ENCODE results near the gene ZNF805. TPM values are rescaled to one million over a fixed set of nuclear protein-coding genes. Genes with fewer than 3 reads are reported as not detected.

ZNF805 gene
- total RNA-seq, 2 donors from 2014 or later = 6.2 to 11.4 TPM

DNA sequence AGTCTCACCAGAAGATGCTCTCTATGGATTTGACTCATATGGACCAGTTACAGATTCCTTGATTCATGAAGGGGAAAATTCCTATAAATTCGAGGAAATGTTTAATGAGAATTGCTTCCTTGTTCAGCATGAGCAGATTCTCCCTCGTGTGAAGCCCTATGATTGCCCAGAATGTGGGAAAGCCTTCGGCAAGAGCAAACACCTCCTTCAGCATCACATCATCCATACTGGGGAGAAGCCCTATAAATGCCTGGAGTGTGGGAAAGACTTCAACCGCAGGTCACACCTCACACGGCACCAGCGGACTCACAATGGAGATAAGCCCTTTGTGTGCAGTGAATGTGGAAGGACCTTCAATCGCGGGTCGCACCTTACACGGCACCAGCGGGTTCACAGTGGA, 50.5 kb downstream of the ZNF805 start:
- no peak for DNase-seq
- peaks cover 6% of the 10 kb centered on the region for H3K9me3 ChIP-seq
- TF ChIP-seq, protein P1, sequence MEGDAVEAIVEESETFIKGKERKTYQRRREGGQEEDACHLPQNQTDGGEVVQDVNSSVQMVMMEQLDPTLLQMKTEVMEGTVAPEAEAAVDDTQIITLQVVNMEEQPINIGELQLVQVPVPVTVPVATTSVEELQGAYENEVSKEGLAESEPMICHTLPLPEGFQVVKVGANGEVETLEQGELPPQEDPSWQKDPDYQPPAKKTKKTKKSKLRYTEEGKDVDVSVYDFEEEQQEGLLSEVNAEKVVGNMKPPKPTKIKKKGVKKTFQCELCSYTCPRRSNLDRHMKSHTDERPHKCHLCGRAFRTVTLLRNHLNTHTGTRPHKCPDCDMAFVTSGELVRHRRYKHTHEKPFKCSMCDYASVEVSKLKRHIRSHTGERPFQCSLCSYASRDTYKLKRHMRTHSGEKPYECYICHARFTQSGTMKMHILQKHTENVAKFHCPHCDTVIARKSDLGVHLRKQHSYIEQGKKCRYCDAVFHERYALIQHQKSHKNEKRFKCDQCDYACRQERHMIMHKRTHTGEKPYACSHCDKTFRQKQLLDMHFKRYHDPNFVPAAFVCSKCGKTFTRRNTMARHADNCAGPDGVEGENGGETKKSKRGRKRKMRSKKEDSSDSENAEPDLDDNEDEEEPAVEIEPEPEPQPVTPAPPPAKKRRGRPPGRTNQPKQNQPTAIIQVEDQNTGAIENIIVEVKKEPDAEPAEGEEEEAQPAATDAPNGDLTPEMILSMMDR (IDR thresholded peaks at IDR 0.05) = no peak
- peaks cover 54% of the 10 kb centered on the region for H3K36me3 ChIP-seq
- intact Hi-C loops (cut with DNase I) = no loop called here
- no peak overlapping the region for H3K9ac ChIP-seq (ENCODE audit: low read depth in 2 of 2, low read length in 2 of 2)
- no peaks in the 10 kb centered on the region for H3K27me3 ChIP-seq
- no peak overlapping the region for H3K4me3 ChIP-seq
- H3K4me1 ChIP-seq = no peaks in the 10 kb centered on the region
- H3K27ac ChIP-seq = no peak overlapping the region

DNA sequence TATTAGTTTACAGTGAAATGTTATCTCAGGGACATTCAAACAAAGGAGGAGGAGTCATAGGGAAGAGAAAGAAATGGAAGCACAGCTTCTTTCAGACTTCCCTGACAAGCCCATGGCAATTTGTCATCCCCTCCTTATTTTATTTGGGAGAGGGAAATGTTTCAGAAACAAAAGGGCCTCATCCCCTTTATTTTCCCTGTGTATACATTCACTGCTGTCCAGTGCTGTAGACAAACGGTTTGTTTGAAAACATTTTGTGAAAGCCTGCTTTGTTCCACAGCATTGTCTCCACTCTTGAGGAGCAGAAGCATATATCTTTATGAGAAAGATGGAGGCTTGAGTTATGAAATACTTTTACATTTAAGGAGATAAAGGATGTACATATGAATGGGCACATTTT, 52.1 kb downstream of the ZNF805 start:
- intact Hi-C loops (cut with DNase I) = no loop called here
- no peak overlapping the region for H3K4me3 ChIP-seq
- H3K9me3 ChIP-seq = peaks cover 6% of the 10 kb centered on the region
- H3K4me1 ChIP-seq = no peaks in the 10 kb centered on the region
- H3K27ac ChIP-seq = no peak overlapping the region
- TF ChIP-seq, protein P1 (IDR thresholded peaks at IDR 0.05) = no peak
- peaks cover 43% of the 10 kb centered on the region for H3K36me3 ChIP-seq
- DNase-seq = no peak
- H3K27me3 ChIP-seq = no peaks in the 10 kb centered on the region
- H3K9ac ChIP-seq (ENCODE audit: low read depth in 2 of 2, low read length in 2 of 2) = no peak overlapping the region

DNA sequence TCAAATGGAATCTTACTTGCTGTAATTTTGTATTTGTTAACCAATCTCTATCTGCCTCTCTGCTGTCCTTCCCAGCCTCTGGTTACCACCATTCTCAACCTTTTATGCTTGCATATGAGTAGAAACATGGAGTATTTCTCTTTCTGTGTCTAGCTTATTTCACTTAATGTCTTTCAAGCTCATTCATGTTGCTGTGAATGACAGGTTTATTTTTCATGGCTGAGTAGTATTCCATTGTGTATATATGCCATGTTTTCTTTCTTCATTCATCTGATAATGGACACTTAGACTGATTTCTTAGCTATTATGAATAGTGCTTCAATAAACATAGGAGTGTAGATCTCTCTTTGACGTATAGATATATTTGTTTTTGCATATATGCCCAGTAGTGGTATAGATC, 53.3 kb downstream of the ZNF805 start:
- TF ChIP-seq, protein P1 (IDR thresholded peaks at IDR 0.05) = no peak
- Histone ChIP-seq H3K27ac (no peak overlapping the region), H3K9me3 (peaks cover 6% of the 10 kb centered on the region), H3K9ac (ENCODE audit: low read depth in 2 of 2, low read length in 2 of 2) (no peak overlapping the region), H3K36me3 (peaks cover 33% of the 10 kb centered on the region), H3K4me3 (no peak overlapping the region), H3K27me3 (no peaks in the 10 kb centered on the region), H3K4me1 (no peaks in the 10 kb centered on the region)
- DNase-seq = no peak
- intact Hi-C loops (cut with DNase I) = no loop called here

DNA sequence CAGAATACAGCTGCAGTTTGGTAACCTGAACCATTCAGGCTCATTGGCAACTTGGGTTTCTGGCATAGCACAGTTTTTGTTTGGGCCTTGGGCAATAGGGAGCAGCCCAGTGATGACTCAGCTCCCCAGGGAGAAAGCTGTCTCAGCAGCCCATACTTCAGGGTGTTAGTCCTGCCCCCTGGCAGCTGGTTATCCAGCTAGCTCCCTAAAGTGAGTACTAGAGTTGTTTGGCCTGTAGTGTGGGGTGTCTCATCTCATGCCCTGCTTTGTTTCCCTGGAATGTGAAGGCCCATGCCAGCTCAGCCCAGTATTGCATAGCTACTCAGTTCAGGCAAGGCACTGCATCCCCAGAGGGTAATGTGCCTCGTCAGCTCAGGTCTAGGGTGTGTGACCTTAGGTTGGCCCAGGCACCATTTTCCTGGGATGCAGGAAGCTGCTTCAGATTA, 61.6 kb downstream of the ZNF805 start:
- H3K9ac ChIP-seq (ENCODE audit: low read depth in 2 of 2, low read length in 2 of 2) = no peak overlapping the region
- intact Hi-C loops (cut with DNase I) = no loop called here
- TF ChIP-seq, protein P1 (IDR thresholded peaks at IDR 0.05) = no peak
- no peak overlapping the region for H3K27ac ChIP-seq
- DNase-seq = no peak
- H3K4me3 ChIP-seq = no peak overlapping the region
- H3K9me3 ChIP-seq = no peaks in the 10 kb centered on the region
- H3K27me3 ChIP-seq = no peaks in the 10 kb centered on the region
- H3K4me1 ChIP-seq = no peaks in the 10 kb centered on the region
- no peaks in the 10 kb centered on the region for H3K36me3 ChIP-seq

DNA sequence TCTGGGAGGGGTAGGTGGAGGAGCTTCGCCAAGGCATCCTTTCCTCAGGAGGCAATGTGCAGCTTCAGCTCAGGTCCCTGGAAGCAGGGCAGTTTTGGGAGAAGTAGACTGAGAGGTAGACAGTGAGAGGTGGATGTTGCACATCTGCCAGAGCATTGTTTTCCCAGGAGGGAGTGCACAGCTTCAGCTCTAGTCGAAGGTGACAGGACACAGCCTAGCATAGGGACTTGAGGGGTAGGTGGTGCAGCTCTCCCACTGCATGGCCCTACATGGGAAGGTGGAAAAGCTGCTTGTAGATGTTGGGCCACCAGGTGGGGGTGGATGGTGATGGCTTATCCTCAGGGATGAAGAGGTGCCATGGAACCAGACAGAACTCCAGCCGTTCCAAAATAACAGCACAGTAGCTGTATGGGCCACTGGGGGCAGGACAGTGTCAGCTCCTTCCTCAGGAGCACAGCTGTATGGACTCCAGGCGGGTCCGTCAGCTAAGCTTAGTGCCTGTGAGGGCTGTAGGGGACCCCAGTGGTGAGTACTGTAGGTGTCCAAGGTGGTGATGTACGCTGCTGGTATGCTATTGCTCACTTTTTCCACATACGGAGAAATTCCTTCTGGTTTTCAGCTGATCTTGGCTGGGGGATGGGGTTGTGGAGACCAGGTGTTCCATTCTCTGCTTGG, 62.4 kb downstream of the ZNF805 start:
- no peak overlapping the region for H3K9ac ChIP-seq (ENCODE audit: low read depth in 2 of 2, low read length in 2 of 2)
- TF ChIP-seq, protein P1 (IDR thresholded peaks at IDR 0.05) = no peak
- H3K36me3 ChIP-seq = no peaks in the 10 kb centered on the region

More for the DNA sequence above, 62.4 kb downstream of the ZNF805 start:
- Histone ChIP-seq H3K4me1 (no peaks in the 10 kb centered on the region), H3K4me3 (no peak overlapping the region), H3K27ac (no peak overlapping the region), H3K9me3 (no peaks in the 10 kb centered on the region), H3K27me3 (no peaks in the 10 kb centered on the region)
- intact Hi-C loops (cut with DNase I) = no loop called here
- DNase-seq = no peak

Other genes with a start within 250 kb of the ZNF805 start
- gene USP29, start 120.6 kb upstream of the ZNF805 start, total RNA-seq = not detected
- gene ZIM3, start 95.4 kb upstream of the ZNF805 start, total RNA-seq = not detected
- not detected for gene DUXA, start 73.1 kb upstream of the ZNF805 start, total RNA-seq
- 10 to 100 TPM; 23.9 to 26.3 TPM for gene ZNF264, start 49.1 kb upstream of the ZNF805 start, total RNA-seq
- under 1 TPM; 0.30 to 0.69 TPM for gene AURKC, start 9.6 kb upstream of the ZNF805 start, total RNA-seq
- gene ZNF460, start 39.9 kb downstream of the ZNF805 start, total RNA-seq = 10 to 100 TPM; 28.5 to 35.1 TPM
- 1 to 10 TPM; 3.2 to 3.7 TPM for gene ZNF543, start 79.8 kb downstream of the ZNF805 start, total RNA-seq
- 1 to 10 TPM; 3.6 TPM for gene ZNF304, start 110.6 kb downstream of the ZNF805 start, total RNA-seq
- gene TRAPPC2B, start 122.9 kb downstream of the ZNF805 start, total RNA-seq = 1 to 10 TPM; 3.8 to 4.6 TPM
- gene ZNF547, start 122.9 kb downstream of the ZNF805 start, total RNA-seq = 1 to 10 TPM; 1.2 to 2.3 TPM
- gene ZNF548, start 149.2 kb downstream of the ZNF805 start, total RNA-seq = 1 to 10 TPM; 6.5 to 7.6 TPM
- 1 to 10 TPM; 6.2 to 6.9 TPM for gene ZNF17, start 170.5 kb downstream of the ZNF805 start, total RNA-seq
- gene ZNF749, start 194.7 kb downstream of the ZNF805 start, total RNA-seq = 1 to 10 TPM; 9.2 to 9.3 TPM
- under 1 TPM; 0.21 to 0.25 TPM for gene VN1R1, start 216.5 kb downstream of the ZNF805 start, total RNA-seq
- gene ZNF772, start 236.9 kb downstream of the ZNF805 start, total RNA-seq = 1 to 10 TPM; 3.5 to 5.3 TPM
- gene ZNF419, start 247.1 kb downstream of the ZNF805 start, total RNA-seq = 1 to 10 TPM; 3.6 to 4.4 TPM

Data from colonic mucosa (tissue), 4 donors.